Measurements from ENCODE around the gene PEPD.

PEPD gene

DNA sequence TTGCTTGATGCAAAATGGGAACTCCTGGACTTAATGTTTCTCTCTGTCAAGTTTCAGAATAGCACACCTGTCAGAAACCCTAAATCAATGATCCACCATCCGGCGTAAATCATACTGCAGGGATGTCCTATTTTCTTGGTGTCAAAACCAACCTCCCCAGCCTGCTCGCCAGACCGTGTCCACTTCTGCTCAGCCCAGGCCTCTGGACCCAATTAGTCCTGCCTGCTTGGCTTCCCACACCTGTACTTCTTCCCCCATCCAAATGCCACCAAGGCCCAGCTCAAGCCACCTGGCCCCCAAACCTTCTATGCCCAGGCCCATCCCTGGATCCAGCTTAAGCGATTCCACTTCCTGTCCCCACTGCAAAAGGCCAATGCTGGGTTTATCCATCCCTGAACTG, 25.1 kb upstream of the PEPD start:
- no peak for DNase-seq (ENCODE audit: low read depth in 2 of 2)

DNA sequence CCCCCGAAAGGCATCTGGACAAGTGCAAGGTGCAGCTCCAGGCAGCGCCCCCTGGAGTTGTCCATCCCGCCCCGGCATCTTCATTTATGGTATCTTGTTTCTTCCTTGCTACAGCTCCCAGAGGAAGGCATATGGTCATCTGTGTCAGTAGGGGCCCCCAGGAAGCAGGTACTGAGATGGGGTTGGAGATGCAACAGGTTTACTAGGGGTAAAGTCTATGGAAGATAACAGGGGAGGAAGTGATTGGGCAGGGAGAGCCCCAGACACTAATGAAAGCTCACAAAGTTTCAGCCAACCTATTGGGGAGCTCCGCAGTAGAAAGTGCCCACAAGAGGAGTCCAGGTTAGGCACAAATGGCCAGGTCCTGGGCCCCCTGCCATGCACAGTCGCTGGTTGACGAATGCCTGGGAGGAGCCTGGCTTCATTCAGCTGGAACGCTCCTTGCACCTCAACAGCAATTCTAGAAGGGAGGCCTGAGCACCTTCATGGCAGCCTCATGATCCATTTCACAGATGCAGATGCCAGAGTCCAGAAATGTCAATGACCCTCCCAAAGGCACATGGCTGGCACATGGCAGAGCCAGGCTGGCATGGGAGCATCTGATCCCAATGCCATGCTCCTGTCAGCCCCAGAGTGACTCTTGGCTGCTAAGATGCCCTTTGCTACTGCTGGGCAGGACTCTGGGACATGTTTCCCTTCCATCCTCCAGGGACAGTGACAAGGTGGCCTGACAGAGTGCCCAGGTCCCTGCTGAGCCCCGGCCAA, 23.8 kb upstream of the PEPD start:
- DNase-seq (ENCODE audit: low read depth in 2 of 2), result no peak

- no peak for DNase-seq (ENCODE audit: low read depth in 2 of 2)
These were observed 13.6 kb upstream of the PEPD start for GRCh38 chr19:33535226-33535625.

DNA sequence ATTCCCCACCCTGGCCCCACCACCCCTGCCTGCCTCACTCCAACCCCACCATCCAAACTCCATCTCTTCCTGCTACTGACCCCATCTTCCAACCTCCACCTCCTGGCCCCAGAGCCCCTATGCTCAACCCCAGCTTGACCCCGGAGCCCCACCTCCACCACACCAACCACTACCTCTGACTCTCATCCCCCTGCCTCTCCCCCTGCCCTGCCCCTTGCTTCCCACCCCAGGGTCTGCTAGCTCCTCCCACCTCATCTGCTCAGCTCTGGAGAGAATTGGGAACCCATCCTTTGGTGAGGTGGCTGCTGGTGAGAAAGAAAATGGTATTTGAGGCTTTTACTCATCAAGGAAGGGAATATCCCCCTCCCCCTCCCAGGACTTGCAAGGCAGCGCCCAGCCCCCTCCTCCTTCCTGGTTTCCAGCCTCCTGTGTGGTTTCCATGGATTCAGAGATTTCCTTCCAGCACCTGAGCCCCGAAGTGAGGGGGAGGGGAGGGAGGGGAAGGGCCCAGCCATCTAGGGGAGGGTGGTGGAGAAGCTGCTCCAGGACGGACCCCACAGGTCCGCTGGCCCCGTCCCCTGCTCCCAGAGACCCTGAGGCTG, 11.4 kb upstream of the PEPD start:
- no peak for DNase-seq (ENCODE audit: low read depth in 2 of 2)

DNA sequence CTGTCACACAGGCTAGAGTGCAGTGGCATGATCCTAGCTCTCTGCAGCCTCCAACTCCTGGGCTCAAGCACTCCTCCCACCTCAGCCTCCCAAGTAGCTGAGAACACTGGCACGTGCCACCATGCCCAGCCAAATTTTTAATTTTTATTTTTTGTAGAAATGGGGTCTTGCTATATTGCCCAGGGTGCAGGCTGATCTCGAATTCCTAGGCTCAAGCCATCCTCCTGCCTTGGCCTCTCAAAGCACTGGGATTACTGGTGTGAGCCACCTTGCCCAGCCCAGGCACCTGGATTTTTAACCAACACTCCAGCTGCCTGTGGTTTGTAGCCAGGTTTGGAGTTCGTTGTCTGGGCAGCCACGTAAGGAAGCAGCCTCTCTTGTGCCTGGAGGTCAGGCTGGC, 9.3 kb upstream of the PEPD start:
- no peak for DNase-seq (ENCODE audit: low read depth in 2 of 2)

DNA sequence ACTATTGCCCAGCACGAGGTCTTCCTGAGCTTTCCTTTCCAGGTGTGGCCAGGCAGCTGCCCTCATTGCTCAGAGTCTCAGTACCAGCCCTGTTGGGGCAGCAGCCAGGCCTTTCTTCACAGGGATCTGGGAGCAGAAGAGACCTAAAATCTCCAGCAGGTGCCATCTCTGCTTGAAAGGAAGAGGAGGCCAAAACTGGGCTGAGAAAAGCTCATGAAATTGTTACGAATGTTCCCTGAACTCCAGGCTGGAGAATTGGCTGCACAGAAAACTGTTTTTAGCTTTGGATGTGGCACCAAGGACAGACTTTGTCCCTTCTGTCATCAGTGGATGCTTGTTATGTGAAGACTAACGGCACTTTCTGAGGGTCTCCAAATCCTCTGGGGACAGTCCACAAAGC, 8.7 kb upstream of the PEPD start:
- DNase-seq (ENCODE audit: low read depth in 2 of 2), result no peak

DNA sequence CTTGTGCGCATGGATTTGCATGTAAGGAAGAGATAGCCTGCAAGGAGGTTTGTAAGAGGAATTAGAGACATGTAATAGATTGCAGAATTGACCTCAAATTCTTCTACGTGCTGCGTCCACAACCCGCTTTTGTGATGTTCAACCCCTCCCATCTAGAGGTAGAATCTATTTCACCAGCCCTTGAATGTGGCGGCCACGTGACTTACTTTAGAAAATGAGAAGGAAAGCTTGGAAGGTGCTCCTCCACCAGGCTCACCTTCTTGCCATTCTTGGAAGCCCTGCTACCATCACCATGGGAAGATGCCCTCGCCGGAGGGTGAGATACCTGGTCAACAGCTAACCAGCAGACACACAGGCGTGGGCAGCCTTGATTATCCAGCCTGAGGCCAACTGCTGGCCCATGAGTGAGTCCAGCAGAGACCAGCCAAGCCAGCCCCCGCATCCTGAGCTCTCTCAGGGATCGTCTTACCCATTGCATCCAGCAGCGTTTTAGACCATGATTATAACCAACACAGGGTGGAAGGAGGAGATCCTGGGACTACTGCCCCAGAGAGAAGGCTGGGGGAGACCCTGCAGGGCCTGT, 7.6 kb upstream of the PEPD start:
- DNase-seq (ENCODE audit: low read depth in 2 of 2), result no peak

DNA sequence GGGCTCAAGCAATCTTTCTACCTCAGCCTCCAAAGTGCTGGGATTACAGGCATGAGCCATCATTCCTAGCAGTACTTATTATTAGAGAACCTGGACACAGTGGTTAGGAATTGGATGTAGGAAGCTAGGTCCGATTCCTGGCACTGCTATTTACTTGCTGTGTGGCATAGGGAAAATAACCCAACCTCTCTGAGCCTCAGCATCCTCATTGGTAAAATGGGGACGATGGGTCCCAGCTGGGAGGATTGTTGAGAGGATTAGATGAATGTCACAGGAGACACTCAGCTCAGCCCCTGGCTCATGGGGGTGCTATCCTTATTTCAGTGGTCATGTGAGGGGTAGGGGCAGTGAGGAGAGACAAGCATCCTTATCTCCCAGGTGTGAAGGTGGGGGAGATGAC, 6.8 kb upstream of the PEPD start:
- no peak for DNase-seq (ENCODE audit: low read depth in 2 of 2)

DNA sequence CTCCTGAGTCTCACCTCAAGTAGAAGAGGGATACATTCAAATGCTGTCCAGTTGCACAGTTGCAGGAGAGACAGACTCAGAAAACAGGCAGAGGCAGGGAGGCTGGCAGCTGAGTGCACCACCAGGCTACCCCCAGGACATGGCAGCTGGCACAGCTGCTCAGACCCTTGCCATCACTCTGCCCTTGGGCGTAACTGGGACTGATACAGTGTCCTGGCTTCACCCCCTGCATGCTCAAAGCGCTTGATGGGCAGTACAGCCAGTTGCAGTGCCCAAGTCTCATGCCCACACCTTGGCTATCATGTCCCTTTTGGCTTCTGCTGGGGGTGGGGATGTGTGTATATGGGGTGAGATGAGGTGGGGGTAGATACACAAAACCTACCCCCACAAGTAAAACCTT, 5.5 kb upstream of the PEPD start:
- no peak for DNase-seq (ENCODE audit: low read depth in 2 of 2)

DNA sequence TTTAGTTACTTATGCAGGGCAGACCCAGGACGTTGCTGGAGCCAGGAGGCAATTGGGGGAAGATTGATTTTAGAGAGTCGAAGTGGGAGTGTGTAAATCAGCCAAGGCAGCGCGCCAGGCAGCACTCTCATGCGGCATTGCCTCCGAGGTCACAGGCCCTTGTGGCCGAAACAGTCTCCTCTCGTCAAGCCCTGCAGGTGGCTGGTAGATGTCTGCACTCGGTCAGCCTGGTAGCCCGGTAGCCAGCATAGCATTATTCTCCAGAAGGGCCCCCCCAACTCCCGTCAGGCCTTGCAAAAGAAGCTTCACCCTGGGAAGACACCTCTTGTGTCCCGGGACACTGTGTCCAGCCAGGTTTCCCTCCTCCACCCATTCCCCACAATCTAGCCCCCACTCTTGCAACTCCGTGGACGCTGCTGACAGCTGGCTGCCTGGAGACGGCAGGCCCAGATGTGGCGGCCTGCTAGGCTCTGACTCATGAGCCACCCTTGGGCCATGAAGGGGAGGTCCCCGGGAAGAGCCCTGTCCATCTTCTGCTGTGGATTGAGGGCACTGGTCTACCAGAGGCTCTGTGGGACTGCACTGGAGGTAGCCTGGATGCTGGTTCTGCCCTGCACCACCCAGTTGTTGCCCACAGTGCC, 2.6 kb upstream of the PEPD start:
- no peak for DNase-seq (ENCODE audit: low read depth in 2 of 2)

- no peak for DNase-seq (ENCODE audit: low read depth in 2 of 2)
These were observed 1.6 kb upstream of the PEPD start for GRCh38 chr19:33523167-33523566.

DNA sequence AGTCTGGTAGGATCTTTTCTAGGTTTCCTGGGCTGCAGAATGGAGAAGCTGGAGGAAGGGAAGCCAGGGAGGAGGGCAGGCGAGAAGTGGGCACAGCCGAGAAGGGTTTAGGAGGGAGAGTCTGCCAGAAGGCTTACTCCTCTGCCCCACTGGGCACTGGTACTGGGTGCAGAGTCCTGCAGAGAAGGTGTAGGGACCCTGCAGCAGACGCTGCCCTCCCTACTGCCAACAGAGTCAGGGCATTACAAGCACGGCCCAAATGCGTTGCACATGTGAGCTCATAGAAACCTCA, 726 bp upstream of the PEPD start:
- no peak for DNase-seq (ENCODE audit: low read depth in 2 of 2)

GRCh38 chr19:33520844-33521479, 629 bp downstream of the PEPD start:
- DNase-seq (ENCODE audit: low read depth in 2 of 2), result no peak

- no peak for DNase-seq (ENCODE audit: low read depth in 2 of 2)
These were observed 1.4 kb downstream of the PEPD start for GRCh38 chr19:33520048-33520643.

GRCh38 chr19:33519416-33519815, 2.2 kb downstream of the PEPD start:
- no peak for DNase-seq (ENCODE audit: low read depth in 2 of 2)

- DNase-seq (ENCODE audit: low read depth in 2 of 2), result no peak
These were observed 3.0 kb downstream of the PEPD start for GRCh38 chr19:33518541-33518940.

- no peak for DNase-seq (ENCODE audit: low read depth in 2 of 2)
These were observed 3.7 kb downstream of the PEPD start for GRCh38 chr19:33517922-33518321.

GRCh38 chr19:33515921-33516320, 5.7 kb downstream of the PEPD start:
- DNase-seq (ENCODE audit: low read depth in 2 of 2), result no peak

GRCh38 chr19:33514885-33515551, 6.6 kb downstream of the PEPD start:
- DNase-seq (ENCODE audit: low read depth in 2 of 2), result no peak

DNA sequence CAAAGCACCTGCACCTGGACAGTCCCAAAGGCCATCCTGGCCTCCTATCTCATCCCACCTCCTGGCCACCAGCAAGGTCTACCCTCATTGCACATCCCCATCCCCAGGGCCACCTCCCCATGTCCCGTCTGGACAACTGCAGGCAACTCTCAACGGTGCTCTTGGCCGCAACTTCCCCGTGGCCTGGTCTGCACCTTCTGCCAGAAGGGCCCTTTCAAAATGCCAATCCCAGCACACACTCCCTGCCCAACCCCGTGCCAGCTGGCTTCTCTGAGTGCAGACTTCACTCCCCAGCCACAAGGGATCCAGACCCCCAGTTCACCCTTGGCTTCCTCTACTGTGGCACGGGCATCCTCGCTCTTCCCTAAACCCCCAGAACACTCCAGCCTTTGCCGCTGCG, 8.2 kb downstream of the PEPD start:
- no peak for DNase-seq (ENCODE audit: low read depth in 2 of 2)

GRCh38 chr19:33512580-33513137, 8.9 kb downstream of the PEPD start:
- no peak for DNase-seq (ENCODE audit: low read depth in 2 of 2)
